ENCODE results near the gene SHQ1. TPM values are rescaled to one million over a fixed set of nuclear protein-coding genes. Genes with fewer than 3 reads are reported as not detected.

Gene SHQ1
- total RNA-seq, 1 experiment from 2014 or later = 32.5 TPM

DNA sequence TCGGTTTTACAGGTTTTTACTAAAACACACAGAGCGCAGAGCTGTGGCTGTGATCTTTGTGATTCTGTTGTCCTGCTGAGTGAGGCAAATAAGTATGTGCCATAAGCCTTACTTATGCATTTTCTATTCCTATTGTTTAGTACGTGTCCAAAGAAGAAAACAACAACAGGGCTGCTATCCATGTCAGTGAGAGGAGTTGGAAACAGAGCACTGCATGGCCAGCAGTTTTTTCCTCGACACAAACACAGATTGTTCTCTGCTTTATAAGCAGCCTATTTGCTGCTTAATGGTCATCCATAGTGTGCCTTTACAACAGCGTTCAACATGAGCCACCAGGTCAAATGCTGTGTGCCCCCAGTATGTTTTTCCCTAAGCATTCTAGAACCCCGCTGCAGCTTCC, 79.8 kb downstream of the SHQ1 start:
- H3K9me3 ChIP-seq (ENCODE audit: control insufficient read depth, low read depth, low read length) = no peaks in the 10 kb centered on the region
- H3K23me2 ChIP-seq (ENCODE audit: insufficient read length, low read depth, low read length, poor library complexity, severe bottlenecking) = no peaks in the 10 kb centered on the region
- no peak overlapping the region for H2BK15ac ChIP-seq (ENCODE audit: low read depth, low read length)
- H3K4me1 Mint-ChIP-seq = peaks cover 54 to 60% of the 10 kb centered on the region in 2 experiments
- no peak overlapping the region for H2AFZ ChIP-seq (ENCODE audit: low read length)
- H3K27ac ChIP-seq (ENCODE audit: insufficient read length, low read depth, low read length) = no peak overlapping the region
- no peak overlapping the region for H3T11ph ChIP-seq (ENCODE audit: low read length)
- no peak overlapping the region for H4K91ac ChIP-seq (ENCODE audit: insufficient read length, low read depth, low read length)
- TF ChIP-seq, protein P1, sequence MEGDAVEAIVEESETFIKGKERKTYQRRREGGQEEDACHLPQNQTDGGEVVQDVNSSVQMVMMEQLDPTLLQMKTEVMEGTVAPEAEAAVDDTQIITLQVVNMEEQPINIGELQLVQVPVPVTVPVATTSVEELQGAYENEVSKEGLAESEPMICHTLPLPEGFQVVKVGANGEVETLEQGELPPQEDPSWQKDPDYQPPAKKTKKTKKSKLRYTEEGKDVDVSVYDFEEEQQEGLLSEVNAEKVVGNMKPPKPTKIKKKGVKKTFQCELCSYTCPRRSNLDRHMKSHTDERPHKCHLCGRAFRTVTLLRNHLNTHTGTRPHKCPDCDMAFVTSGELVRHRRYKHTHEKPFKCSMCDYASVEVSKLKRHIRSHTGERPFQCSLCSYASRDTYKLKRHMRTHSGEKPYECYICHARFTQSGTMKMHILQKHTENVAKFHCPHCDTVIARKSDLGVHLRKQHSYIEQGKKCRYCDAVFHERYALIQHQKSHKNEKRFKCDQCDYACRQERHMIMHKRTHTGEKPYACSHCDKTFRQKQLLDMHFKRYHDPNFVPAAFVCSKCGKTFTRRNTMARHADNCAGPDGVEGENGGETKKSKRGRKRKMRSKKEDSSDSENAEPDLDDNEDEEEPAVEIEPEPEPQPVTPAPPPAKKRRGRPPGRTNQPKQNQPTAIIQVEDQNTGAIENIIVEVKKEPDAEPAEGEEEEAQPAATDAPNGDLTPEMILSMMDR (conservative IDR thresholded peaks at IDR 0.05) = no peak
- DNase-seq = no peak
- H3K79me2 ChIP-seq (ENCODE audit: insufficient read depth, low read length) = no peaks in the 10 kb centered on the region
- H3K79me1 ChIP-seq (ENCODE audit: insufficient read depth, low read depth, low read length, poor library complexity, severe bottlenecking) = no peaks in the 10 kb centered on the region
- H3K9ac ChIP-seq (ENCODE audit: extremely low read depth, insufficient read length, low read length) = no peak overlapping the region
- H4K5ac ChIP-seq (ENCODE audit: insufficient read length, low read depth, low read length) = no peak overlapping the region
- H3K14ac ChIP-seq (ENCODE audit: insufficient read depth, low read length) = no peak overlapping the region
- peak overlapping the region; percentile 18 to 36; a peak in 2 of 5 replicates for H3K4me3 Mint-ChIP-seq
- H2BK120ac ChIP-seq (ENCODE audit: low read depth, low read length, poor library complexity, severe bottlenecking) = no peak overlapping the region
- no peaks in the 10 kb centered on the region; a peak in 1 of 7 replicates for H3K36me3 Mint-ChIP-seq (ENCODE audit: insufficient read depth in 1 of 3, low read depth in 3 of 3)
- H2BK12ac ChIP-seq (ENCODE audit: insufficient read length, low read depth, low read length) = no peak overlapping the region
- H2BK5ac ChIP-seq (ENCODE audit: insufficient read length, low read length) = no peak overlapping the region
- H3K23ac ChIP-seq (ENCODE audit: insufficient read length, low read depth, low read length) = no peak overlapping the region
- no peak overlapping the region for H4K8ac ChIP-seq (replicated peaks; ENCODE audit: insufficient read length, low read depth, low read length)
- H3K4me2 ChIP-seq (ENCODE audit: insufficient read depth, insufficient read length, low read length) = no peak overlapping the region
- no peak overlapping the region for H3K4ac ChIP-seq (ENCODE audit: low read depth, low read length)
- H3K27ac Mint-ChIP-seq = peak overlapping the region in 2 of 3 experiments; percentile 97 to 98; a peak in 5 of 7 replicates
- H4K20me1 ChIP-seq (ENCODE audit: control insufficient read depth, insufficient read depth, insufficient read length) = no peaks in the 10 kb centered on the region
- H3K27me3 ChIP-seq (ENCODE audit: insufficient read depth, low read length) = no peaks in the 10 kb centered on the region
- H3K27me3 Mint-ChIP-seq (ENCODE audit: low read depth) = no peaks in the 10 kb centered on the region
- no peak overlapping the region for H3K18ac ChIP-seq (ENCODE audit: insufficient read length, low read depth, low read length)
- no peak overlapping the region for H2BK20ac ChIP-seq (ENCODE audit: low read depth, low read length, poor library complexity, severe bottlenecking)
- no peaks in the 10 kb centered on the region for H3K9me3 Mint-ChIP-seq
- peaks cover 25% of the 10 kb centered on the region for H3K4me1 ChIP-seq (ENCODE audit: insufficient read depth, low read length)
- H3K56ac ChIP-seq (ENCODE audit: insufficient read length, low read depth, low read length) = no peak overlapping the region
- H2AK5ac ChIP-seq (ENCODE audit: insufficient read length, low read length) = no peak overlapping the region
- no CpG with 5 or more reads among the region's 6 CpGs for WGBS (ENCODE audit: extremely low coverage, insufficient read length, low lambda C conversion rate)
